H9 (cell line): ENCODE measurements around the gene KLRK1. TPM values are rescaled to one million over a fixed set of nuclear protein-coding genes. Genes with fewer than 3 reads are reported as not detected.

ENCODE experiments used
- DNase-seq: peaks from one replicate; pipeline ENCODE4 v3.0.0-alpha.2; 2017
- H2AFZ ChIP-seq: one replicate; pipeline ENCODE4 v1.6.1; 2013; ENCODE audit warnings: mild to moderate bottlenecking, low read length, control low read depth, moderate library complexity
- H2AK5ac ChIP-seq: 2 replicates; pipeline ENCODE4 v1.6.1; 2013; ENCODE audit warnings: low read length, control low read depth, mixed read lengths; ENCODE audit not compliant: insufficient read length
- H2BK120ac ChIP-seq: one replicate; pipeline ENCODE4 v1.6.1; 2013; ENCODE audit warnings: low read depth, mild to moderate bottlenecking, low read length, control low read depth, inconsistent platforms; ENCODE audit not compliant: poor library complexity, severe bottlenecking
- H2BK12ac ChIP-seq: 2 replicates; pipeline ENCODE4 v1.6.1; 2013; ENCODE audit warnings: low read length, control low read depth, mixed read lengths, low read depth; ENCODE audit not compliant: insufficient read length
- H2BK15ac ChIP-seq: 2 replicates; pipeline ENCODE4 v1.6.1; 2013; ENCODE audit warnings: low read depth, low read length, control low read depth
- H2BK20ac ChIP-seq: one replicate; pipeline ENCODE4 v1.6.1; 2013; ENCODE audit warnings: low read depth, mild to moderate bottlenecking, low read length, control low read depth, inconsistent platforms; ENCODE audit not compliant: poor library complexity, severe bottlenecking
- H2BK5ac ChIP-seq: 2 replicates; pipeline ENCODE4 v1.6.1; 2013; ENCODE audit warnings: low read length, control low read depth, mixed read lengths; ENCODE audit not compliant: insufficient read length
- H3K14ac ChIP-seq: 2 replicates; pipeline ENCODE4 v1.6.1; 2013; ENCODE audit warnings: low read length, control low read depth; ENCODE audit not compliant: insufficient read depth
- H3K18ac ChIP-seq: 2 replicates; pipeline ENCODE4 v1.6.1; 2013; ENCODE audit warnings: low read depth, mild to moderate bottlenecking, mixed read lengths, low read length, control low read depth; ENCODE audit not compliant: insufficient read length
- H3K23ac ChIP-seq: 2 replicates; pipeline ENCODE4 v1.6.1; 2013; ENCODE audit warnings: low read length, control low read depth, mixed read lengths, low read depth; ENCODE audit not compliant: insufficient read length
- H3K23me2 ChIP-seq: 2 replicates; pipeline ENCODE4 v1.6.1; 2013; ENCODE audit warnings: low read depth, mild to moderate bottlenecking, mixed read lengths, low read length, control low read depth; ENCODE audit not compliant: insufficient read length, poor library complexity, severe bottlenecking
- H3K27ac ChIP-seq: 2 replicates; pipeline ENCODE4 v1.5.1; 2013; ENCODE audit warnings: low read length, control low read depth, mixed read lengths, low read depth; ENCODE audit not compliant: insufficient read length
- H3K27me3 ChIP-seq: 2 replicates; pipeline ENCODE4 v1.6.1; 2013; ENCODE audit warnings: low read length, control low read depth, inconsistent platforms; ENCODE audit not compliant: insufficient read depth
- H3K4ac ChIP-seq: 2 replicates; pipeline ENCODE4 v1.6.1; 2013; ENCODE audit warnings: low read depth, mild to moderate bottlenecking, control low read depth, inconsistent platforms, low read length, moderate library complexity
- H3K4me1 ChIP-seq: 2 replicates; pipeline ENCODE4 v1.6.1; 2013; ENCODE audit warnings: low read length, control low read depth, inconsistent platforms; ENCODE audit not compliant: insufficient read depth
- H3K4me2 ChIP-seq: 2 replicates; pipeline ENCODE4 v1.6.1; 2013; ENCODE audit warnings: low read length, control low read depth, mixed read lengths; ENCODE audit not compliant: insufficient read length, insufficient read depth
- H3K56ac ChIP-seq: 2 replicates; pipeline ENCODE4 v1.6.1; 2013; ENCODE audit warnings: low read depth, mild to moderate bottlenecking, mixed read lengths, low read length, control low read depth; ENCODE audit not compliant: insufficient read length
- H3K79me1 ChIP-seq: 2 replicates; pipeline ENCODE4 v1.6.1; 2013; ENCODE audit warnings: low read depth, mild to moderate bottlenecking, moderate library complexity, low read length, control low read depth, inconsistent platforms; ENCODE audit not compliant: insufficient read depth, poor library complexity, severe bottlenecking
- H3K79me2 ChIP-seq: 2 replicates; pipeline ENCODE4 v1.6.1; 2013; ENCODE audit warnings: low read length, control low read depth, inconsistent platforms; ENCODE audit not compliant: insufficient read depth
- H3K9ac ChIP-seq: 2 replicates; pipeline ENCODE4 v1.6.1; 2013; ENCODE audit warnings: low read length, control low read depth, mixed read lengths; ENCODE audit not compliant: insufficient read length; ENCODE audit errors: extremely low read depth
- H3K9me3 ChIP-seq: one replicate; pipeline ENCODE4 v1.6.1; 2013; ENCODE audit warnings: low read depth, low read length, inconsistent platforms; ENCODE audit not compliant: control insufficient read depth
- H3T11ph ChIP-seq: one replicate; pipeline ENCODE4 v1.6.1; 2013; ENCODE audit warnings: mild to moderate bottlenecking, low read length, control low read depth, inconsistent platforms
- H4K20me1 ChIP-seq: one replicate; pipeline ENCODE4 v1.6.1; 2013; ENCODE audit not compliant: control insufficient read depth, insufficient read length, insufficient read depth
- H4K5ac ChIP-seq: 2 replicates; pipeline ENCODE4 v1.6.1; 2013; ENCODE audit warnings: low read depth, mild to moderate bottlenecking, mixed read lengths, low read length, control low read depth; ENCODE audit not compliant: insufficient read length
- H4K8ac ChIP-seq: replicated peaks from 2 replicates; pipeline ENCODE4 v1.6.1; 2013; ENCODE audit warnings: low read length, control low read depth, mixed read lengths, low read depth; ENCODE audit not compliant: insufficient read length
- H4K91ac ChIP-seq: 2 replicates; pipeline ENCODE4 v1.6.1; 2013; ENCODE audit warnings: low read depth, mild to moderate bottlenecking, moderate library complexity, mixed read lengths, low read length, control low read depth; ENCODE audit not compliant: insufficient read length
- H3K27ac Mint-ChIP-seq, 3 experiments: 2 replicates in 2 of 3; 3 replicates in 1 of 3; pipeline ENCODE4 v1.8.0; 2020 to 2021; ENCODE audit warnings: mixed read lengths in 3 of 3, mild to moderate bottlenecking in 1 of 3, moderate library complexity in 1 of 3
- H3K27me3 Mint-ChIP-seq: 2 replicates; pipeline ENCODE4 v1.8.0; 2021; ENCODE audit warnings: low read depth, mild to moderate bottlenecking, moderate library complexity, mixed read lengths
- H3K36me3 Mint-ChIP-seq, 3 experiments: 2 replicates in 2 of 3; 3 replicates in 1 of 3; pipeline ENCODE4 v1.8.0; 2020 to 2021; ENCODE audit warnings: low read depth in 3 of 3, mixed read lengths in 3 of 3; ENCODE audit not compliant: insufficient read depth in 1 of 3
- H3K4me1 Mint-ChIP-seq, 2 experiments: 2 replicates each; pipeline ENCODE4 v1.8.0; 2020; ENCODE audit warnings: mixed read lengths in 2 of 2
- H3K4me3 Mint-ChIP-seq, 2 experiments: 2 replicates in 1 of 2; 3 replicates in 1 of 2; pipeline ENCODE4 v1.8.0; 2020 to 2021; ENCODE audit warnings: mild to moderate bottlenecking in 2 of 2, mixed read lengths in 2 of 2, moderate library complexity in 1 of 2
- H3K9me3 Mint-ChIP-seq, 2 experiments: 2 replicates in 1 of 2; 3 replicates in 1 of 2; pipeline ENCODE4 v1.8.0; 2020; ENCODE audit warnings: mild to moderate bottlenecking in 2 of 2, mixed read lengths in 2 of 2, moderate library complexity in 1 of 2
- WGBS: extraction: QIAGEN DNeasy Blood & Tissue Kit; methylation state at CpG from one replicate; pipeline ENCODE4 v1.1.7; 2013; ENCODE audit warnings: missing lambda C conversion rate, low lambda C conversion rate, mixed read lengths; ENCODE audit not compliant: insufficient read length; ENCODE audit errors: extremely low coverage; 5-methylcytosine and 5-hydroxymethylcytosine counted together
- total RNA-seq: library from RNA; stranded (reverse); gene quantifications from 2 replicates; pipeline ENCODE4 v1.2.1, GENCODE V29; 2021
- TF ChIP-seq, protein P1 (sequence below): fragments of 200-600 bp; sonication (generic); conservative IDR thresholded peaks from 3 replicates; pipeline ENCODE4 v1.8.0; 2021; ENCODE audit warnings: antibody characterized with exemption, mild to moderate bottlenecking

The KLRK1 gene
- total RNA-seq, 1 experiment from 2014 or later = not detected

- H3K4me2 ChIP-seq = no peak overlapping the region
- peaks cover 10 to 15% of the 10 kb centered on the region in 2 experiments for H3K4me1 Mint-ChIP-seq
- no peak overlapping the region for H3K27ac ChIP-seq
Observed at GRCh38 chr12:10408842-10409241, 19.0 kb upstream of the KLRK1 start.

More at GRCh38 chr12:10408842-10409241, 19.0 kb upstream of the KLRK1 start:
- DNase-seq = no peak
- Histone ChIP-seq H3K79me1 (no peaks in the 10 kb centered on the region), H3K4me1 (no peaks in the 10 kb centered on the region), H2AFZ (no peak overlapping the region), H4K8ac (no peak overlapping the region), H3K27me3 (no peaks in the 10 kb centered on the region), H2BK12ac (no peak overlapping the region), H2AK5ac (no peak overlapping the region), H3K18ac (no peak overlapping the region), H3K23me2 (no peaks in the 10 kb centered on the region), H2BK5ac (no peak overlapping the region), H3K23ac (no peak overlapping the region), H2BK15ac (no peak overlapping the region), H2BK20ac (no peak overlapping the region), H3K9me3 (no peaks in the 10 kb centered on the region), H3K9ac (no peak overlapping the region), H2BK120ac (no peak overlapping the region), H3K14ac (no peak overlapping the region), H3K4ac (no peak overlapping the region), H4K20me1 (no peaks in the 10 kb centered on the region), H3T11ph (no peak overlapping the region), H4K5ac (no peak overlapping the region), H3K56ac (no peak overlapping the region), H4K91ac (no peak overlapping the region), H3K79me2 (no peaks in the 10 kb centered on the region)
- no CpG with 5 or more reads among the region's 3 CpGs for WGBS
- Mint-ChIP-seq H3K36me3 (no peaks in the 10 kb centered on the region), H3K9me3 (no peaks in the 10 kb centered on the region; a peak in 1 of 5 replicates), H3K27ac (peak overlapping the region in 1 of 3 experiments; percentile 38; a peak in 1 of 7 replicates), H3K27me3 (no peaks in the 10 kb centered on the region), H3K4me3 (no peak overlapping the region)
- TF ChIP-seq, protein P1, sequence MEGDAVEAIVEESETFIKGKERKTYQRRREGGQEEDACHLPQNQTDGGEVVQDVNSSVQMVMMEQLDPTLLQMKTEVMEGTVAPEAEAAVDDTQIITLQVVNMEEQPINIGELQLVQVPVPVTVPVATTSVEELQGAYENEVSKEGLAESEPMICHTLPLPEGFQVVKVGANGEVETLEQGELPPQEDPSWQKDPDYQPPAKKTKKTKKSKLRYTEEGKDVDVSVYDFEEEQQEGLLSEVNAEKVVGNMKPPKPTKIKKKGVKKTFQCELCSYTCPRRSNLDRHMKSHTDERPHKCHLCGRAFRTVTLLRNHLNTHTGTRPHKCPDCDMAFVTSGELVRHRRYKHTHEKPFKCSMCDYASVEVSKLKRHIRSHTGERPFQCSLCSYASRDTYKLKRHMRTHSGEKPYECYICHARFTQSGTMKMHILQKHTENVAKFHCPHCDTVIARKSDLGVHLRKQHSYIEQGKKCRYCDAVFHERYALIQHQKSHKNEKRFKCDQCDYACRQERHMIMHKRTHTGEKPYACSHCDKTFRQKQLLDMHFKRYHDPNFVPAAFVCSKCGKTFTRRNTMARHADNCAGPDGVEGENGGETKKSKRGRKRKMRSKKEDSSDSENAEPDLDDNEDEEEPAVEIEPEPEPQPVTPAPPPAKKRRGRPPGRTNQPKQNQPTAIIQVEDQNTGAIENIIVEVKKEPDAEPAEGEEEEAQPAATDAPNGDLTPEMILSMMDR = no peak
